Activated T-helper 1 cell treated with Interleukin-2 at 50 U/mL for 16 hours (primary cell): ENCODE measurements around the gene C1QL1.

Experiments used
- DNase-seq: peaks from one replicate; pipeline ENCODE4 v3.0.0-alpha.2; 2020; ENCODE audit warnings: low read depth

Gene C1QL1

GRCh38 chr17:44930667-44931066 is 37.4 kb downstream of the C1QL1 start:
- no peak for DNase-seq

- no peak for DNase-seq
Measured at GRCh38 chr17:44928950-44929720, 39.0 kb downstream of the C1QL1 start.

- no peak for DNase-seq
Measured at GRCh38 chr17:44928136-44928535, 40.0 kb downstream of the C1QL1 start.

- no peak for DNase-seq
Measured at GRCh38 chr17:44927696-44928095, 40.4 kb downstream of the C1QL1 start.

GRCh38 chr17:44926821-44927525 is 41.1 kb downstream of the C1QL1 start:
- DNase-seq, result no peak

GRCh38 chr17:44925731-44926697 is 42.1 kb downstream of the C1QL1 start:
- no peak for DNase-seq

GRCh38 chr17:44924107-44924544 is 44.0 kb downstream of the C1QL1 start:
- no peak for DNase-seq

- DNase-seq, result no peak
Measured at GRCh38 chr17:44922746-44923470, 45.2 kb downstream of the C1QL1 start.

GRCh38 chr17:44922136-44922535 is 46.0 kb downstream of the C1QL1 start:
- DNase-seq, result no peak

GRCh38 chr17:44921122-44921882 is 46.8 kb downstream of the C1QL1 start:
- no peak for DNase-seq

GRCh38 chr17:44920565-44920940 is 47.5 kb downstream of the C1QL1 start:
- no peak for DNase-seq

GRCh38 chr17:44919885-44920564 is 48.1 kb downstream of the C1QL1 start:
- DNase-seq, result peak; percentile 28

- no peak for DNase-seq
Measured at GRCh38 chr17:44919411-44919810, 48.7 kb downstream of the C1QL1 start.

GRCh38 chr17:44918006-44918405 is 50.1 kb downstream of the C1QL1 start:
- DNase-seq, result no peak

GRCh38 chr17:44917456-44917855 is 50.6 kb downstream of the C1QL1 start:
- no peak for DNase-seq

- no peak for DNase-seq
Measured at GRCh38 chr17:44916781-44917241, 51.3 kb downstream of the C1QL1 start.

- DNase-seq, result no peak
Measured at GRCh38 chr17:44915862-44916780, 52.0 kb downstream of the C1QL1 start.

GRCh38 chr17:44915321-44915726 is 52.8 kb downstream of the C1QL1 start, which contains the start of gene GFAP:
GFAP (minus strand) TSS chr17:44915500; CDS start chr17:44915486, 14 bp downstream.
- no peak for DNase-seq

GRCh38 chr17:44914698-44915271 is 53.3 kb downstream of the C1QL1 start:
- no peak for DNase-seq
